NB4 (cell line): ENCODE measurements around the gene SIRPB2.

Experiments
- CTCF ChIP-seq: IDR thresholded peaks from one replicate; pipeline ENCODE4 v1.5.1; 2012; ENCODE audit warnings: low read depth, low read length
- MAX ChIP-seq: IDR thresholded peaks from 2 replicates; pipeline ENCODE4 v1.6.1; 2011; ENCODE audit warnings: low read depth, low read length
- MYC ChIP-seq: IDR thresholded peaks from 2 replicates; pipeline ENCODE4 v1.6.1; 2011; ENCODE audit warnings: low read depth, low read length
- POLR2A ChIP-seq: IDR thresholded peaks from 2 replicates; pipeline ENCODE4 v1.6.1; 2011; ENCODE audit warnings: mild to moderate bottlenecking; ENCODE audit not compliant: insufficient read length; ENCODE audit errors: extremely low read depth

- no peak for TF ChIP-seq CTCF
- no peak for TF ChIP-seq POLR2A
- no peak for TF ChIP-seq MAX
- TF ChIP-seq MYC, result no peak
Observed at GRCh38 chr20:1443085-1443484, 48.1 kb downstream of the SIRPB2 start.
